Measurements from ENCODE around the gene PTP4A2.
"Not testable (repeated sequence)": the region's sequence is repeated elsewhere in the genome, so short reads cannot be mapped to it uniquely, and the experiment has no call there.

The PTP4A2 gene

DNA sequence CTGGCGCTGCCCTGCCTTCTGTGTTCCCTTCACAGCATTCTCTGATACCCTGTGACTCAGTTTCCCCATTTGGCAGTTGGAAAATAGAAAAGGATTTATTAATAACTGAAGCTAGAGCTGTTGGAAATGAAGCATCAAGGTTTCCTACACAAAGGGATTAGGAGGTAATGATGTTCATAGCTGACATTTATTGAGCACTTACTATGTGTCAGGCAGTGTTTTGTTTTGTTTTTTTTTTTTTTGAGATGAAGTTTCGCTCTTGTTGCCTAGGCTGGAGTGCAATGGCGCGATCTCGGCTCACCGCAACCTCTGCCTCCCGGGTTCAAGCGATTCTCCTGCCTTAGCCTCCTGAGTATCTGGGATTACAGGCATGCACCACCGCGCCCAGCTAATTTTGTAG lies 7.5 kb upstream of the PTP4A2 start:
- not testable (repeated sequence) for DNase-seq

DNA sequence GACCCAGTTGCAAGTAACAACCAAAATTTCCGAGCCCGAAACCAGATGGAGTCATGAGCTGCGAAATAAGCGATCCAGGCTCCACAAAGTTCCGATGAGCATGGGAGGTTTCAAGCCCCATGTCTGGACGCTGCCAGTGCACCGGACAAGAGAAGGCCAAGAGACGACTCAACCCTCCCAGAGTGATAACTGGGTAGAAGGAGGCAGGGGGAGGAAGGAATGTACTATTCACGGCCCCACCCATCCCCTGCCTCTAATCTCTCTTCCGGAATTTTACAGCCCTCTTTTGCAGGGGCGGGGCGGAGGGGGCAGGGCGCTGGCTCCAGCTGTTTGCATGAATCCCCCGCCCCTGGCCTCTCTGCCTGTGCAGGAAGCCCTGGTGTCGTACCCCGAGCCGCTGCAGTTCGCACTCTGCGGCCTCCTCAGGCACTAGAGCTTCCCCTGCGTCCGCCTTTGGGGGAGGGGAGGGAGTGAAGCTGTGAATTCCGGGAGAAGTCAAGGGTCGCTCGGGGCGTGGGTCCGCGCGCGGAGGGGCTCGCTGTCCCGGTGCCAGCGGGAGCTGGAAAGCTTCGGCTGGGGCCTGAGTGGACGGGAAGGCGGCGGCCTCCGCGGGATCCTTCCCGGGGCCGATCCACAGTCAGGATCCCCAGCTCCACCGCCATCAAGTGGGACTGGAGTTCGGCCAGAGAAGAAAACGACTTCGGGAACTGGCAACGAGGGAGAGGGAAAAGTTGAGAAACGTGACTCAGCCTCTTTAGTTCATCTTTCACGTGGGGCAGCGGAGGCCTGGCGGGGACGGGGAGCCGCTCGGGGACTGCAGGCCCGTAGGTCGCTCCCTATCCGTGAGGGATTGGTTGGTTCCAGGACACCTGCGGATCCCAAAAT lies 6.3 kb upstream of the PTP4A2 start:
- DNase-seq: peak; percentile 86

DNA sequence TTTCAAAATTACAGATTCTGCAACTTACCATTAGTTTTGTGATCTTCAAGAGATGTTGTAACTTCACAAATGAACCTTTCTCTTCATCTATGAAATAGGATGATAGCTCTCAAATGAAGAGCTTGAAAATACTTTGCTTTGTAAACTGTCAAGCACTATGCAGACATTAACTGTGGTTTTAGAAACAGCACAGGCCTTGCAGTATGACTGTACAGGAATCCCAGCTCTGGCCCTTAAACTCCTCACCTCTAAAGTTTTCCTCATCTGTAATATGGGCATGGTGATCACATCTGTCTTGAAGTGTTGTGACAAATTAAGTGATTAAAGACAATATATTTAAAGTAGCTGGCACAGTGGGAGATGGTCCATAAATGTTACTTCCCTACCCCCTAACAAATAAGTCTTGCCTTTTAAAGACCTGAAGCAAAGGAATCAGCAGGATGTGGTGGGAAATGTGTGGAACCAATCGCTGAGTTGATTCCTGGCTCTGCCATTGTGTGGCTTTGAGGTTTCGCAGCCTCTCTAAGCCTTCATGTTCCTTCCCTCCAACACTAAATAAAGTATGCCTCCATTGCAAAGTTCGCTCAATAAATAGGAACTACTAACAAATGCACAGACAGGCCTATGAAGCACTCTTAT lies 5.5 kb upstream of the PTP4A2 start:
- peak; percentile 55 for DNase-seq

- not testable (repeated sequence) for DNase-seq
Measured at GRCh38 chr1:31942061-31942460, 3.9 kb upstream of the PTP4A2 start.

GRCh38 chr1:31939484-31940329 lies 1.5 kb upstream of the PTP4A2 start:
- peak; percentile 81 for DNase-seq

DNA sequence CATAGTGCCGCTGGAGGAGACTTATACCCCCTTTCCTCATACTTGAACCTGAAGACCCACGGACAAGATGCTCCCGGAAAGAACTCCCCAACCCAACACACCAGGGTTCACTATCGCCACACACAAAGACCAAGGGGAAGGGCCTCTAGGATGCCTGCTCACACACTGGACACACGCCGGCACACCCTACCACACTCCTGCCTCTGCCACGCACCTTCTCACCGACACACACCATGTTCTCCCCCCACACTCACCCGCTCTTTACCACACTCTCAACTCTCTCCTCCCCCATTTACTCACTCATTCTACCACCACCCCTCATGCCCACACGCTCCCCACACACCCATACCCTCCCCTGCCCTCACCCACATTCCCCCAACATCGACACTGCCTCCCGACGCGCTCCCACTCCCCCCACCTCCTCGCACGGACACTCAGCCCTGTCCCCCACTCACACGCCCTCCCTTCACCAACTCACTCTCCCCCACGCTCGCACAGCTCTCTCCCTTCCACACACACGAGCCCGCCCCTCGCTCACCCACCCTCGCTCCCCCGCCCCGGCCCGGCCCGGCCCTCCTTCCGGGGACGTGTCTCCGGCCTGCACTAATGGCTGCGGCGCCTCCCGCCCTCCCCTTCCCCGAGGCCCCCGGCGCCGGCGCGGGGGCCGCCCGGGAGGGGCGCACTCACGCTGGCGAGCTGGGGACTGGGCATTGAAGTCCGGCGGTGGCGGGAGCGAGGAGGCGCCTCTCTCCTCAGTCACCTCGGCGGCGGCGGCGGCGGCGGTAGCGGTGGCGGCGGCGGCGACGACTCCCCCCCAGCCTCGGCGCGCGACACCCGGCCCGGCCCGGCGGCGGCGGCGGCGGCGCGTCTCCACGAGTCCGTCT lies 626 bp downstream of the PTP4A2 start:
- no peak for DNase-seq

- no peak for DNase-seq
Measured at GRCh38 chr1:31936981-31937299, 1.2 kb downstream of the PTP4A2 start.

- no peak for DNase-seq
Measured at GRCh38 chr1:31936278-31936980, 1.7 kb downstream of the PTP4A2 start.

DNA sequence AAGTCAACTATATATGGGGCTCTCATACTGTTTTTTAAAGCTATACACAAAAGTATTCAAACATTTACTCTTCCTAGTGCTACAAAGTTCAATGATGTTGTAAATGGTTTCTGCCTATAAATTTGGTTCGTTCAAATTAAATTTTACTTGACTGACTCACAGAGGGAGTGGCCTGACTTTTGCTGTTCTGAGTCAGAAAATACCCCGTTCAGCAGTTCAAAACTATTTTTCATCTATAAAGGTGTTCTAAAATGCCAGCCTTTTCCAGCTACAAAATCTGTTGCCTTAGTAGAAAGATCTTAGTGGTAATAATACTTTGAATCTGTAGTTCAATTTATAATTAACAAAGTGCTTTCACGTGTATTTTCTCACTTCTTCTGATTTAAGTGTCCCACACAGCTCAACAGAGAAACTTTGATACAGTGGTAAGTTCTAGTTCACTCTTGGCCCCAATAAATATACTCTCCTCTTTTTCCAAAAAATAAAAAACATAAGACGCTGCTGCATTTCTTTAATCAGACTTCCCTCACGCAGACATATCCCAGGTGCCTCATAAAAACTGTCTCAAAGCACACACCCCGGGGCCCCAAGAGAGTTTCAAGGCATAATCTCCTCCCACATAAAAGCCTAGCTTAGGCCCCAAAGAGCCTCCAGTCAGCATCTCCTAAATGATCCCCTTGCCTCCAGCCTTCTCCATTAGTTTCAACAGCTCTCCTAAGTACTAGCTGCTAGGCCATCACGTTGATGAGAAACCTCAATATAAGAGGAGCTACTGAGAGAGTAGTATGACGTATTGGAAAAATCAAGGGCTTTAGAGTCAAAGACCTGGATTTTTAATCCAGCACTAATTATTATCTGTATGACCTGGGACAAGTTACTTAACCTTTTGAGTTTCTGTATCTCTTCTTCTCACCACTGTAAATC lies 3.2 kb downstream of the PTP4A2 start:
- DNase-seq: no peak

DNA sequence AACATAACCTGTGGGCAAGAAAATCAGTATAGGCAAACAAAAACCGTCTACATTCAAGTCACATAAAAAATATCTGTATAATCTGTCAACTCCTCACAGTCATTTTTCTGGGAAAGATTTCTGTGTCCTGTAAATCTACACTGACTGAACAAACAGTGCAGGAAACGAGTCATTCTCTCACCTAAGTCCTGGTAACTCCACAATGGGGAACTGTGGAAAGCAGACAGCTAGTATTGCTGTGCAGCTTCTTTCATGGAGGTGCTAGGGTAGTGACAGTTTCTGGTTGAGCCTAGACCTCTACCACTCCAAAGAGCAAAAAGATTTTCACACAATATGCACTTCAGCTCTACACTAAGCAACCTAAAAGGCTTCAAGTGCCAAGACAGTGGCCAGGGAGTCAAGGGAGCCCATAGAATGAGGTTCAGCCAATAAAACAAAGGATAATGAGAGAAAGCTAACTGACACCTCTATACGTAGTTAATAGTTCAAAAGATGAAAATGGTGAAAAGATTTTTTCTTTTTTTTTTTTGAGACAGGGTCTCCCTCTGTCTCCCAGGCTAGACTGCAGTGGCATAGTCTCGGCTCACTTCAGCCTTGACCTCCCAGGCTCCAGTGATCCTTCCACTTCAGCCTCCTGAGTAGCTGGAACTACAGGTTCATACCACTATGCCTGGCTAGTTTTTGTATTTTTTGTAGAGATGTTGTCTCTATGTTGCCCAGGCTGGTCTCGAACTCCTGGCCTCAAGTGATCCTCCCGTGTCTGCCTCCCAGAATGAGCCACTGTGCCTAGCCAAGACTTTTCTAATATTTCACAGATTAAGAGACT lies 5.5 kb downstream of the PTP4A2 start:
- no peak for DNase-seq

DNA sequence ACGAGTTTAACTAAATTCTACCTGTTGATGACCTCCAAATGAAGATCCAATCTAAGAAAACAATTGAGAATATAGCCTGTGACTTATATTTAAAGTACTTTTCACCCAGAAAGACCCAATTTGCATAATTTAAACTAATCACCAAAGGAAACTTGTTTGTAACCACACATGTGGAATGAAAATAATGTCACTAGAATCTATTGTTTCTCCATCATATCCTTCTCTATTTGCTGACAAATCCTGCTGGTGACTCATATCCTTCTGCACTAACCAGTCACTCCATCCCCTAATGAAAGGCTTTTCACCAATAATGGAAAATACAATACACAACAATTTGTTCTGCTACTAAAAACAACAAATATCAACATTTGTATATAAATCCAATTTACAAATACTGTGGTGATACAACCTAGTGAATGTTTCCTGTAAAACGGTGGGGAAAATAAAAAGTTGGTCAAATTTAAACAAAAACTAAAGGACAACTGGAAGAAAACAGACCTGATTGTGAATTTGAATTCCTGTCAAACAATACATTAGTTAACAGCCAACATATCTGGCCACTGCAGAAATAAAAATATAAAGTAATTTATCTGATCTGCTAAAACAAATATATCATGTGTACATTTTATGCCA lies 6.5 kb downstream of the PTP4A2 start:
- no peak for DNase-seq

DNA sequence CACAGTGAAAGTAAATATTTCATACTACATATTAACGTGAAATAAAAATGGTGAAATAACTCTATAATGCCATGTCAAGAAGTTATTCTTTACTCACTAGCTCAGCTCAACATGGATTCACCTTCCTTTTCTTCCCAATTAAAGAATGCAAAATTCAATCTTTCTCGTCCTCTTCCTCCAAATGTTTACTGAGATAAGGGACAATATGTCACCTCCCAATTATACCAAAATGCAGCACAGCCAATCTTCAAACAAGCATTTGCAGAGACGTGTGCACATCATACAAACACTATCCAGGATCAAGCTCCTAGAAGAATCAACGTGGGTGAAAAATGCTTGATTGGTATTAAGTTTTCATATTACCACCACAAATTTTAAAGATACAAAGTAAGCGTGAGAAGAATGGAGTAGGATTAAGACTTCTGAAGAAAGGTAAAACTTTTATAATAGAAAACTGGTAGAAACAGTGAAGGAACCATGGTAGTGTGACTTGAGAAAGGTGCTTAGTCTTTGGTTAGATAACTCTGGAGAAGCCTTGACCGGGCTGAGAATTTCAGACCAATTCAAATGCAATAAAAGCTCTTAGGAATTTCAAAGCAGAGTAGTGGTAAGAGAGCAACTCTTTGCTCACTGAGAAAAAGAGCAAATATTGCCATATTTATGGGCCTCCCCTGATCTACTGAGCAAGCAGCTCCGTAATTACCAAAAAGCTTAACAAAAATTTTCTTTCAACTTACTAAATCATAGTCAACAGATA lies 7.2 kb downstream of the PTP4A2 start:
- DNase-seq: no peak

- no peak for DNase-seq
Measured at GRCh38 chr1:31927661-31927980, 10.5 kb downstream of the PTP4A2 start.

DNA sequence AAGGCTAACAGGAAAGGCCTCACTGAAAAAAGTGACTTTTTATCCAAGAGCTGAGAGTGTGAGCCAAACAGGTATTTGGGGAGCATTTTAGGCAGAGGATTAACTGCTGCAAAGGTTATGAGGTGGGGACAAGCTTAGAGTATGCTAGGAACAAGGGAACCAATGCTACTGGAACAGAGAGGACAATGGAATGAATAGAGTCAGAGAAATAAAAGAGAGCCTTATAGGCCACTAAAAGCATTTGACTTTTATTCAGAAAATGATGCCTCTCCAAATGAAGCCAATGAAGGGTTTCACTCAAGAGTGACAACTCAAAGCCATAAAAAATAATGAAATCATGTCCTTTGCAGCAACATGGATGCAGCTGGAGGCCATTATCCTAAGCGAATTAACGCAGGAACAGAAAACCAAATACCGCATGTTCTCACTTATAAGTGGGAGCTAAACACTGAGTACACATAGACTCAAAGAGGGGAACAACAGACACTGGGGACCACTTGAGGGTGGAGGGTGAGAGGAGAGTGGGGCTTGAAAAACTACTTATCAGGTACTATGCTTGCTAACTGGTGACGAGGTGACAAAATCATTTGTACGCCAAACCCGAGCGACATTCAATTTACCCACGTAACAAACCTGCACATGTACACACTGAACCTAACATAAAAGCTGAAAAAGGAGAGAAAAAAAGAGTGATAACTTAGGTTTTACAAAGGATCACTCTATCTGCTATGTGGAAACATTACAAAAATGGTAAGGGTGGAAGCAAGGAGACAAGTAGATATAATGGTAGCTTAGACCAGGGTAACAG lies 11.1 kb downstream of the PTP4A2 start:
- no peak for DNase-seq

DNA sequence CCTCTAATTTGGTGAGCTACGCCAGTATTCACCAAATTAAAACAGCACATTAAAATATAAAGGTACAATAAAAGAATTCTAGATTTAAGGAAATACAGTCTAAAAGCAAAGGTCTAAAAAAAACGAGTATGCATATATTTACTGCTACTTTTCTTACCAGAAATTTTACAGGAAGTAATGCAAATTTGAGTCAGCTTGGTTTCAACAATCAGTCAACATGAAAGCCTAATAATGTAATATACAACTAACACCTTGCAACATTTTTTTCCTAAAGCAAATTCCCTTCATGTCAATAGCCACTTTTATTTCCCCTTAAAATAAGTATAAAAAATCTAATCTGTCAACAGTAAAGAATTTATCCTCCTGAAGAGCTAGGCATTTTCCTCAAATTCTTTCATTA lies 11.9 kb downstream of the PTP4A2 start:
- no peak for DNase-seq

DNA sequence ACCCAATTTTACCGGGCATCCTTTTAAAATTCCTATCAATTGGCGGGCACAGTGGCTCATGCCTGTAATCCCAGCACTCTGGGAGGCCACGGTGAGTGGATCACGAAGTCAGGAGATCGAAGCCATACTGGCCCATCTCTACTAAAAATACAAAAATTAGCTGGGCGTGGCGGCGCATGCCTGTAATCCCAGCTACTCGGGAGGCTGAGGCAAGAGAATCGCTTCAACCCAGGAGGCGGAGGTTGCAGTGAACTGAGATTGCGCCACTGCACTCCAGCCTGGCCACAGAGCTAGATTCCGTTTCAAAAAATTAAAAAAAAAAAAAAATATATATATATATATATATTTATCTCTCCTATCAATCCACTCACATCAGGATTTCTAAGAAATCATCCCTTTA lies 12.3 kb downstream of the PTP4A2 start:
- DNase-seq: not testable (repeated sequence)

- DNase-seq: no peak
Measured at GRCh38 chr1:31924839-31925238, 13.3 kb downstream of the PTP4A2 start.
